Measurements from ENCODE around the gene PGD. TPM values are rescaled to one million over a fixed set of nuclear protein-coding genes. Genes with fewer than 3 reads are reported as not detected.

PGD gene
- polyA plus RNA-seq, 1 donor (not counting 4 experiments of a cell fraction or from before 2014, with no cell fraction given): 104 TPM

- H3K36me3 ChIP-seq (ENCODE audit: control insufficient read depth in 2 of 2, extremely low read depth in 1 of 2, insufficient read depth in 2 of 2, low read length in 2 of 2): peaks cover 7 to 12% of the 10 kb centered on the region in 2 experiments
Observed at GRCh38 chr1:10361515-10361914, 37.3 kb upstream of the PGD start.

DNA sequence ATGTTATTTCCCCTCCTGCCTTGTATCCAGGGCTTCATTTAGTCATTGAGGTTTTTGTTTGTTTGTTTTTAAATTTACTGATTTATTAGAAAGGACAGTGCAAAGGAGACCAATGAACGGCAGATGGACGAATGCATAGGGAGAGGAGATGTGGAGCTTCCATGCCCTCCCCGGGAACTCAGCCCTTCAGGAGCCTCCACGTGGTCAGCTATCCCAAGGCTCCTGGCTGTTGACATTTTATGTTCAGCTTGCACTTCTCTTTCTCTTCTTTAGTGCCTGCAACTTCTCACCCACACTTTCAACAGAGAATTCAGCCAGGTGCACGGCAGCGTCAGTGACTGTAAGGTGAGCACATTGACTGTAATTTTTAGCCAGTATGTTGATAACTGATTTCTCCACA is 30.7 kb upstream of the PGD start:
- FAIRE-seq (no peak), DNase-seq (ENCODE audit: low read depth, low spot score) (no peak)
- TF ChIP-seq, protein P1, sequence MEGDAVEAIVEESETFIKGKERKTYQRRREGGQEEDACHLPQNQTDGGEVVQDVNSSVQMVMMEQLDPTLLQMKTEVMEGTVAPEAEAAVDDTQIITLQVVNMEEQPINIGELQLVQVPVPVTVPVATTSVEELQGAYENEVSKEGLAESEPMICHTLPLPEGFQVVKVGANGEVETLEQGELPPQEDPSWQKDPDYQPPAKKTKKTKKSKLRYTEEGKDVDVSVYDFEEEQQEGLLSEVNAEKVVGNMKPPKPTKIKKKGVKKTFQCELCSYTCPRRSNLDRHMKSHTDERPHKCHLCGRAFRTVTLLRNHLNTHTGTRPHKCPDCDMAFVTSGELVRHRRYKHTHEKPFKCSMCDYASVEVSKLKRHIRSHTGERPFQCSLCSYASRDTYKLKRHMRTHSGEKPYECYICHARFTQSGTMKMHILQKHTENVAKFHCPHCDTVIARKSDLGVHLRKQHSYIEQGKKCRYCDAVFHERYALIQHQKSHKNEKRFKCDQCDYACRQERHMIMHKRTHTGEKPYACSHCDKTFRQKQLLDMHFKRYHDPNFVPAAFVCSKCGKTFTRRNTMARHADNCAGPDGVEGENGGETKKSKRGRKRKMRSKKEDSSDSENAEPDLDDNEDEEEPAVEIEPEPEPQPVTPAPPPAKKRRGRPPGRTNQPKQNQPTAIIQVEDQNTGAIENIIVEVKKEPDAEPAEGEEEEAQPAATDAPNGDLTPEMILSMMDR (optimal IDR thresholded peaks at IDR 0.05 in 1 of 3, IDR thresholded peaks at IDR 0.05 in 1 of 3, conservative IDR thresholded peaks at IDR 0.05 in 1 of 3; ENCODE audit: extremely low read depth in 1 of 3, insufficient read depth in 2 of 3, low read length in 3 of 3): no peak
- TF ChIP-seq EZH2 (IDR thresholded peaks at IDR 0.05; ENCODE audit: low read length): no peak
- no peak overlapping the region for H3K27ac ChIP-seq (ENCODE audit: control insufficient read depth, insufficient read depth, low read length)
- no peak overlapping the region for H2AFZ ChIP-seq (ENCODE audit: control insufficient read depth, low read length)
- H3K9me3 ChIP-seq (ENCODE audit: control insufficient read depth, low read depth, low read length): no peaks in the 10 kb centered on the region
- H4K20me1 ChIP-seq (ENCODE audit: control insufficient read depth, extremely low read depth, insufficient read depth, low read length): no peaks in the 10 kb centered on the region
- H3K27me3 ChIP-seq (ENCODE audit: control insufficient read depth, extremely low read depth, insufficient read depth, low read length): no peaks in the 10 kb centered on the region
- H3K9ac ChIP-seq (ENCODE audit: control insufficient read depth, extremely low read depth, insufficient read depth, low read length): no peak overlapping the region
- peaks cover 7 to 12% of the 10 kb centered on the region in 2 experiments for H3K36me3 ChIP-seq (ENCODE audit: control insufficient read depth in 2 of 2, extremely low read depth in 1 of 2, insufficient read depth in 2 of 2, low read length in 2 of 2)
- dilution Hi-C loops (cut with MboI; ENCODE audit: extremely low pct_ligation_motif_present, low sequenced_read_pairs): no loop called here
- no peaks in the 10 kb centered on the region for H3K4me1 ChIP-seq (ENCODE audit: control insufficient read depth, extremely low read depth, insufficient read depth, low read length)
- H3K79me2 ChIP-seq (ENCODE audit: control insufficient read depth, insufficient read depth, low read length): no peaks in the 10 kb centered on the region
- no peak overlapping the region for H3K4me2 ChIP-seq (ENCODE audit: control insufficient read depth, extremely low read depth, insufficient read depth, low read depth, low read length)
- no peaks in the 10 kb centered on the region for H3K9me1 ChIP-seq (ENCODE audit: control insufficient read depth, extremely low read depth, insufficient read depth, low read length)
- no peak overlapping the region for H3K4me3 ChIP-seq (ENCODE audit: control insufficient read depth in 2 of 3, extremely low read depth in 1 of 3, insufficient read depth in 2 of 3, low read depth in 1 of 3, low read length in 3 of 3)

More at GRCh38 chr1:10361515-10361914, 37.3 kb upstream of the PGD start:
- dilution Hi-C loops (cut with MboI; ENCODE audit: extremely low pct_ligation_motif_present, low sequenced_read_pairs): no loop called here
- H3K27me3 ChIP-seq (ENCODE audit: control insufficient read depth, extremely low read depth, insufficient read depth, low read length): no peaks in the 10 kb centered on the region
- H2AFZ ChIP-seq (ENCODE audit: control insufficient read depth, low read length): no peak overlapping the region
- H3K4me1 ChIP-seq (ENCODE audit: control insufficient read depth, extremely low read depth, insufficient read depth, low read length): no peaks in the 10 kb centered on the region
- H4K20me1 ChIP-seq (ENCODE audit: control insufficient read depth, extremely low read depth, insufficient read depth, low read length): no peaks in the 10 kb centered on the region
- H3K9ac ChIP-seq (ENCODE audit: control insufficient read depth, extremely low read depth, insufficient read depth, low read length): no peak overlapping the region
- H3K27ac ChIP-seq (ENCODE audit: control insufficient read depth, insufficient read depth, low read length): no peak overlapping the region
- FAIRE-seq: no peak
- DNase-seq (ENCODE audit: low read depth, low spot score): no peak
- no peaks in the 10 kb centered on the region for H3K79me2 ChIP-seq (ENCODE audit: control insufficient read depth, insufficient read depth, low read length)
- no peak overlapping the region for H3K4me2 ChIP-seq (ENCODE audit: control insufficient read depth, extremely low read depth, insufficient read depth, low read depth, low read length)
- TF ChIP-seq, protein P1 (optimal IDR thresholded peaks at IDR 0.05 in 1 of 3, IDR thresholded peaks at IDR 0.05 in 1 of 3, conservative IDR thresholded peaks at IDR 0.05 in 1 of 3; ENCODE audit: extremely low read depth in 1 of 3, insufficient read depth in 2 of 3, low read length in 3 of 3): no peak
- TF ChIP-seq EZH2 (IDR thresholded peaks at IDR 0.05; ENCODE audit: low read length): no peak
- no peak overlapping the region for H3K4me3 ChIP-seq (ENCODE audit: control insufficient read depth in 2 of 3, extremely low read depth in 1 of 3, insufficient read depth in 2 of 3, low read depth in 1 of 3, low read length in 3 of 3)
- H3K9me3 ChIP-seq (ENCODE audit: control insufficient read depth, low read depth, low read length): no peaks in the 10 kb centered on the region
- H3K9me1 ChIP-seq (ENCODE audit: control insufficient read depth, extremely low read depth, insufficient read depth, low read length): no peaks in the 10 kb centered on the region
